GM12891 (cell line): ENCODE results near the gene SLC13A2.

Experiments used
- DNase-seq: peaks from one replicate; pipeline ENCODE4 v3.0.0; 2011; ENCODE audit warnings: low spot score; ENCODE audit not compliant: insufficient read length
- FAIRE-seq: peaks from 2 replicates; lab custom pipeline; 2011; peaks lifted over from hg19 to GRCh38; lab: Jason Lieb, UNC
- PAX5 ChIP-seq: IDR thresholded peaks from 2 replicates; pipeline ENCODE4 v1.6.1; 2011; ENCODE audit warnings: low read length, moderate library complexity, mild to moderate bottlenecking; ENCODE audit not compliant: insufficient read depth, severe bottlenecking
- POLR2A ChIP-seq: IDR thresholded peaks from 2 replicates; pipeline ENCODE4 v1.6.1; 2011; ENCODE audit warnings: low read depth, low read length, control low read depth
- POLR2AphosphoS5 ChIP-seq: IDR thresholded peaks from 2 replicates; pipeline ENCODE4 v1.6.1; 2011; ENCODE audit warnings: low read depth, low read length, control low read depth
- POU2F2 ChIP-seq: IDR thresholded peaks from 2 replicates; pipeline ENCODE4 v1.6.1; 2011; ENCODE audit warnings: low read depth, mild to moderate bottlenecking, control low read depth, low read length, moderate library complexity
- SPI1 ChIP-seq: IDR thresholded peaks from 2 replicates; pipeline ENCODE4 v1.6.1; 2011; ENCODE audit warnings: low read depth, low read length, control low read depth
- TAF1 ChIP-seq: IDR thresholded peaks from 2 replicates; pipeline ENCODE4 v1.6.1; 2011; ENCODE audit warnings: low read depth, low read length, control low read depth

Gene SLC13A2

DNA sequence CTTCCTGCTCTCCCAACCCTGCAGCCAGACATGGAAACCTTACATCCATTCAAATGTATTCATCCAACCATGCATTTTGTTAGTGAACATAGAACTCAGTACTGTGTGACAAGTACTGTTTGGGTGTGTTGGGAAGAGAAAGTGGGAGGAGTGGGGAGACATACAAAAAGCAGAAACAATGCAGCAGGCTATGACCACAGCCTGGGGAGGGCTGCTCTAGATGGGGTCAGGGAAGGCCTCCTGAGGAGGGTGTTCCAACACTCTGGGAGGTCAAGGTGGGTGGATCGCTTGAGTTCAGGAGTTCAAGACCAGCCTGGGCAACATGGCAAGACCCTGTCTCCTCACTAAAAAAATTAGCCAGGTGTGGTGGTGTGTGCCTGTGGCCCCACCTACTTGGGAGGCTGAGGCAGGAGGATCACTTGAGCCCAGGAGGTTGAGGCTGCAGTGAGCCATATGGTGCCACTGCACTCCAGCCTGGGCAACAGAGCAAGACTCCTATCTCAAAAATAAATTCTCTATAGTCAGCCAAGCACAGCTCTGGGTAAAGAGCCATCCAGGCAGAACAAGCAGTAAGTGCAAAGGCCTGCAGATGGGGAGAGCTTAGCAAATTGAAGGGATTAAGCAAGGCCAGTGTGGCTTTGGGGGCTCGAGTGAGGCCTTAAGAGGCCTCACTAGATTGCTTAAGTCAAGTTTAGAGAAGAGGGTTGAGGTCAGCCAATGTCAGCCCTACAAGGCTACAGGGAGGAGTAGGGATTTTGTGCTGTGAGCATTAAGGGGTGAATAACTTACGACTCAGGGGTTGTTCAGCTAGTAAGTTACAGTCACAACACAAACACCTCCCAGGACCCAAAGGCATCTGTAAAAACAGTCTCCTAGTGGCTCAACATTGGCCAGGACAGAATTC, 5.5 kb downstream of the SLC13A2 start:
- DNase-seq (no peak), FAIRE-seq (peak; percentile 50)
- no peak for TF ChIP-seq POLR2A
- no peak for TF ChIP-seq PAX5
- no peak for TF ChIP-seq TAF1
- TF ChIP-seq POLR2AphosphoS5: no peak
- no peak for TF ChIP-seq POU2F2
- TF ChIP-seq SPI1: no peak

DNA sequence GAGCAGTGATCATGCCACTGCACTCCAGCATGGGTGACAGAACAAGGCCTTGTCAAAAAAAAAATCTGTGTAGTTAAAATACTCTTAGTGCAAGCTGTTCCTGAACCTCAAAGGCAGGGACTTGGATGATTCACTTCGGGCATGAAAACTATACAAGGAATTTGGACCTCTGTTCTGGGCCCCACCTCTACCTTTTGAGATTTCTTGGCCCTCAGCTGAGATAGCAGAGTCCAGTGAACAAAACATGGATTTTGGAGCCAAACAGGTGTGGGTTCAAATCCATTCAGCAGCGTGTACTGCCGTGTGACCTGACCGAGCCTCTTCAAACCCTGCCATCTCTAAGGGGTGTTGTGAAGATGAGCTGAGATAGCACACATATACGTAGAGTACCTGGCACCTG, 6.8 kb downstream of the SLC13A2 start:
- DNase-seq (no peak), FAIRE-seq (peak; percentile 51)
- TF ChIP-seq SPI1 (no peak), POU2F2 (no peak), PAX5 (no peak), TAF1 (no peak), POLR2AphosphoS5 (no peak)

DNA sequence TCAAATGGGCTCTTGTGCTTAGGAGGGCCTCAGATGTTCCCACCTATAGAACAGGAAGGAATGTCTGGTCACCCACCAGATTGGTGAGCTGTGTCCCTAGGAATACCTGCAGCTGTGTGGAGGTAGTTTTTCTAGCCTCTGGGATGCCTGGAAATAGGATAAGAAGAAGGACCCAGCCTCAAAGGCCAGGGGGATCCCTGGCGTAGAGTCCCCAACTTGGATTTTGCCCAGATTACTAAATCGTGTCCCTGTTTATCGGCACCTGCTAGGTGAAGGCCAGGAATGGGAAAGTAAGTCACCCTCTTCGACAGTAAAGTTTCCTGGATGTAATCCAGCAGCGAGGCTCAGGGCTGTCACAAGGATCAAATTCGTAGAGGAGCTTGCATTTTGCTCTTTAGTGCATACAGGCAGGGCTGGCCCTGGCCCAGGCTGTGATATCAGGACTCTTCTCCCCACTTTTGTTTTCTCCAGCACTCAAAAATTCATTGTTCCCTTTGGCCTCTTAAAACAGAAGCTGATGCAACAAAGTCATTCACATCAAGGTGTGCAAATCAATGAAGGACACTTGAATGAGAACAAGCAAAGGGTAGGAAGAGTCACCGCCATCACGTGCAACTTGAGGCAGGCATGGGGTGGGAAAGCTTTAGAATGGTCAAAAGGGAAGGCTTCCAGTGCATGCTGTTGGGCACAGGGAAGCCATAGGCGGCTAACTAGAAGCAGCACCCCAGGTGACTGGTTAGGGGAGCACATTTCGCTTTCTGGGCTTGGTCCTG, 7.5 kb downstream of the SLC13A2 start:
- DNase-seq (no peak), FAIRE-seq (no peak)
- TF ChIP-seq PAX5 (no peak), POLR2AphosphoS5 (no peak), POLR2A (no peak), TAF1 (no peak), SPI1 (no peak), POU2F2 (no peak)

DNA sequence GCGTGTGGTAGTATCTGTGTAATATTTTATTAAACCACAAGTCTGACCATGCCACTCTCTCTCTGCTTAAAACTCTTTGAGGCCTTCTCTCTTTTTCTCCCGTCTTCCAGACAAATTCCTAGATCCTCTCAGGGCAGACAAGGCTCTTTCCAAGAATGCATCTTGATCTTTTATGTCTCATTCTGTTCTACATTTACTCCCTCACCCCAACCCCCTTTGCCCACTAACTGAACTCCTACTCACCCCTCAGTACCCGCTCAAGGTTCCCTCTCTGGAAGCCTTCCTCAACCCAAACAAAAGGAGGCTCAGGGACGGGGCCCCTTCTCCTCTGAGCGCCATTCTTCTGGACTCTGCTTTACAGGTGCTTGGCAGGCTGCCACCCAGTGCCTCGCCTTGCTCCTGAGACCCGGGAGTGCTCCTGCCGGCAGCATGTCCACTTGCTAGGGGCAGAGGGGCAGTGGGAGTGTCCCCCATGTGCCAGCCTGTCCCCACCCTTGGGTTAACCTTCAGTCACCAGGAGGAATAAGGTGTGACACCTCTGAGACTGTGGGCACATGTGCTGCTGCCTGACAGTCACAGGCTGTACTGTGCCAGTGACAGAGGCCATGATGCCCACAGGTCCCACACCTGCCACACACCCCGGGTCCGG, 9.2 kb downstream of the SLC13A2 start:
- FAIRE-seq (peak; percentile 88), DNase-seq (no peak)
- TF ChIP-seq TAF1 (no peak), PAX5 (no peak), POLR2AphosphoS5 (no peak), POLR2A (no peak), POU2F2 (no peak), SPI1 (no peak)

DNA sequence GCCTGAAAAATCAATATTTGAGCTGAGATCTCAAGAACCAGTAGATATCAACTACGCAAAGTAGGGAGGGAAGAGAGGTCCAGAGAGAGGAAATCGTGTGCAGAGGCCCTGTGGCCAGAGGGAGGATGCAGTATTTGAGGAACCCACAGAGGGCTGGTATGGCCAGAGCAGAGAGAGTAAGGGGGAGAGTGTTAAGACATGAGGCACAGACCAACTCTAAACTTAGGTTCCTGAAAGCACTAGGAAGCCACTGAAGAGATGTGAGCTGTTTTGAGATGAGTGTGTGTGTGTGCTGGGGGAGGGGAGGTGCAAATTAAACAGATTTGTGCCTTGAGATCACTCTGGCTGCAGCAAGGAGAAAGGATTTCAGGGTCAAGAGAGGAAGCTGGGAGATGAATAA, 10.9 kb downstream of the SLC13A2 start:
- DNase-seq (peak; percentile 64), FAIRE-seq (peak; percentile 91)
- TF ChIP-seq TAF1 (no peak), POLR2A (peak; percentile 21; the same call in 1 of the 2 replicates), POLR2AphosphoS5 (no peak), SPI1 (peak; percentile 85), POU2F2 (peak; percentile 44; the same call in 1 of the 2 replicates)

DNA sequence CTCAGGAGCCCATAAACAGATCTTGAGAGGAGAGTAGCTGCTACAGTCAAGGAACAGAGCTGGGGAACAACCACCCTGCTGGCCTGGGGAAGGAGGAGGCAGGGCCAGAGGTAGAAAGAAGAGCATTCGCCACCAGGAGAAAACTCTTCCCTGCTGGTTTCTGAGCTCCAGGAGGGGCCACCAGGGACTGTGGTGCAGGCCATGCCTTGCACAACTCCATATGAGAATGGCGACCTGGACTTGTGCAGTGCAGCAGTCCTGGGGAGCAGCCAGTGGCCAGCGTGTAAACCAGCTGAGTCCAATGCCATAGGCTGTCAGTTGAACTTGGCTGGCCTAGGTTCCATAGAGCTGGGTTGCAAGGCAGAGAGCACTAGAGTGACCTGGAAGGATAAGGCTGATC, 11.6 kb downstream of the SLC13A2 start:
- TF ChIP-seq POU2F2: no peak
- FAIRE-seq: peak; percentile 65
- no peak for DNase-seq

DNA sequence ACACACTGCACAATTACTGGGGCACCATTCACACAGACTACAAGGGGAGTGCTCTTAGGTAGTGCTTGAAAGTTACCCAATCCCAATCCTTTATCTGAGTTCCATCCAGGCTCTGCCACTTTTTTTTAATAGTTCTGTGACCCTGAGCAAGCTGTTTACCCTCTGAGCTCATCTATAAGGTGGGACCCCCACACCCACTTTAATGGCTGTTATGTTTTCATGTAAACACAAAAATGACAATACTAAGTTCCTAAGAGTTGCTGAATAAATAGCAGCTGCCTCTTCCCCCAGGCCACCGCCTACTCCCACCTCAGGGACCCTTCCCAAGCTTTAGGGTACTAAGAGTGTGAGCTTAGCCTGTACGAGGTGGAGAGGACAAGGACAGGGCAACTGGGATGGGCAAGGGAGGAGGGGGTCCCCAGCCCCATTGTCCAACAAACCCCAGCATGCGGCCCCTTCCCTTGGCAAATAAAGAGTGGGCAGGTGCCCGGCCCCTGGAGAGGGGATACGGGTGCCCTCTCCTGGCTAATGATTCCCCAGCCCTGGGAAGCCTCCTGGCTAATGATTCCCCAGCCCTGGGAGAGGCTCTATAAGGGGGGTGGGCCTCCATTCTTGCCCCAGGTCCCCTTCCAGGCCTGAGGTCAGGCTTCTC, 14.6 kb downstream of the SLC13A2 start:
- DNase-seq: no peak
- TF ChIP-seq POLR2AphosphoS5: no peak
- no peak for TF ChIP-seq TAF1
- no peak for TF ChIP-seq SPI1
- TF ChIP-seq POU2F2: no peak
- TF ChIP-seq PAX5: no peak
- TF ChIP-seq POLR2A: no peak
- no peak for FAIRE-seq

DNA sequence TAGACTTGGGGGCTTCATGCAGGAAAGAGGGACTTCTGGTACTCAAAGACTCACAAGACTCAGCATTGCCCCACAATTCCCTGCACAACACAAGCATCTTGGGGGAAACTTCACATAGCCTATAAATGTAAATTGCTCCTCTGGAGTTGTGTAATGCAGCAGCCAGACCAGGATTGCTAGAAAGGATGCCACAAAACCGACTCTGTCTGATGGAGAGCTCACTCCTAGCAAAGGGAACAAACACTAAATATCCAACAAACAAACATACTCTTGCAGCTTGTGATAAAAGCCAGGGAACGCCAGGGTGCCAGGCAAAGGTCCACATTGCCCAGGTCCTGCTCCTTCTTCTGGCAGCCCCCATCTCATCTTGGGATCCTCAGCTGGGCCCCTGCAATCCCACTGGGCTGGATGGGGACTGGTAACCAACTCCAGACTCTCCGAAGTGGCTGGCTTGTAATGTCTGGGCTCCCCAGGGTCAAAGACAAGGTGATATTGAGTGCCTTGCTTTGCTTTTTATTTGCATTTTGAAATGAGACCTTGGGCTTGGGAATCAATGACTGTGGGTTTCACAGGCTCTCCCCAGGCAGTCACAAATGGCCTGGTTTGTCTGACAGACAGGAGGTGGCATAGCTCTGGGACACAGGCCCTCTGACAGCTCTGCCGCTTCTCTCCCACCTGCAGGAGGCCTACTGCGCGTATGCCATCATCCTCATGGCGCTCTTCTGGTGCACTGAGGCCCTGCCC, 15.3 kb downstream of the SLC13A2 start:
- TF ChIP-seq SPI1 (no peak), PAX5 (no peak), POLR2A (no peak), POLR2AphosphoS5 (no peak), TAF1 (no peak), POU2F2 (no peak)
- FAIRE-seq: no peak
- DNase-seq: no peak
